ENCODE measurements around the gene AHNAK2. TPM values are rescaled to one million over a fixed set of nuclear protein-coding genes. Genes with fewer than 3 reads are reported as not detected.
"Not testable (repeated sequence)": the region's sequence is repeated elsewhere in the genome, so short reads cannot be mapped to it uniquely, and the experiment has no call there.

Gene AHNAK2
- total RNA-seq, 6 donors from 2014 or later = 4.3 to 48.0 (median 12.9) TPM

DNA sequence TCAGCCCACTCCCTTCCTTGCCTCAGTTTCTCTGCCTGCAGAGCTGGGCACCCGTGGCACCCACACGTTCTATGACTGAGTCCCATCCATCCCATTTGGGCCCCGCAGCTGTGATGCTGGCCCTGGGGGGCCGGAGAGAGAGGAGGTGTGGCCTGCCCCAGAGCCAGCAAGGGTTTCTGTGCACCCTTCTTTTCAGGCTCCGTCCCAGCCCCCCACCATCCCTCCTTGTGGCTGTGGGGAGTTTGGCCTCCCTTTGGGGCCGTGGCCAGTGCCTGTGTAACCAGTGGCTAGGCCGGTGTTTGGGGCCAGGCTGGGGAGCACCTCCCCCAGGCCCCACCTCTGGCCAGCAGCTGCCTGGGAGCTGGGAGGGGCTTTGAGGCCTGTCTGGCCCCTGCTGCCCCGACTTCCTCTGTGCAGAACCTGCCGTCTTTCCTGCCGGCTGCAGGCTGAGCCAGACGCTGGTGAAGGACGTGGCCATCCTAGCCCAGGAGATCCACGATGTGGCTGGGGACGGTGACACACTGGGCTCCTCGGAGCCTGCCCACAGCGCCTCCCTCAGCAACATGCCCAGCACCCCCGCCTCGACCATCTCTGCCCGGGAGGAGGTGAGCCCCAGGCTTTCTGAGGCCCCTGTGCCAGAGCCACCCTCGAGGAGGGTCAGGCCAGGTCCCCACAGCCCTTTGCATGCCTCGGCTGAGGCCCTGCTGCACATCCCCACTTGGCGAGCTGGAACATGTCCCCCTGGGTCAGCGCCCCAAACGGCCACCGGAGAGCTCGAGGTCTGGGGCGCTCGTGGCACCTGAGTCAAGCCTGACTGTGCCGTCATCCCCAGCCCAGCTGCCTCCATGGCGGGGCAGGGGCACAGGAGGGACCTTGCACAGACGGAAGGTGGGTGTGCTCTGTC is 85.4 kb downstream of the AHNAK2 start:
- peak; percentile 17 to 69 for DNase-seq
- H3K9me3 ChIP-seq = no peaks in the 10 kb centered on the region
- peaks cover 0 to 18% (median 15%) of the 10 kb centered on the region in 4 donors for H3K4me1 ChIP-seq

DNA sequence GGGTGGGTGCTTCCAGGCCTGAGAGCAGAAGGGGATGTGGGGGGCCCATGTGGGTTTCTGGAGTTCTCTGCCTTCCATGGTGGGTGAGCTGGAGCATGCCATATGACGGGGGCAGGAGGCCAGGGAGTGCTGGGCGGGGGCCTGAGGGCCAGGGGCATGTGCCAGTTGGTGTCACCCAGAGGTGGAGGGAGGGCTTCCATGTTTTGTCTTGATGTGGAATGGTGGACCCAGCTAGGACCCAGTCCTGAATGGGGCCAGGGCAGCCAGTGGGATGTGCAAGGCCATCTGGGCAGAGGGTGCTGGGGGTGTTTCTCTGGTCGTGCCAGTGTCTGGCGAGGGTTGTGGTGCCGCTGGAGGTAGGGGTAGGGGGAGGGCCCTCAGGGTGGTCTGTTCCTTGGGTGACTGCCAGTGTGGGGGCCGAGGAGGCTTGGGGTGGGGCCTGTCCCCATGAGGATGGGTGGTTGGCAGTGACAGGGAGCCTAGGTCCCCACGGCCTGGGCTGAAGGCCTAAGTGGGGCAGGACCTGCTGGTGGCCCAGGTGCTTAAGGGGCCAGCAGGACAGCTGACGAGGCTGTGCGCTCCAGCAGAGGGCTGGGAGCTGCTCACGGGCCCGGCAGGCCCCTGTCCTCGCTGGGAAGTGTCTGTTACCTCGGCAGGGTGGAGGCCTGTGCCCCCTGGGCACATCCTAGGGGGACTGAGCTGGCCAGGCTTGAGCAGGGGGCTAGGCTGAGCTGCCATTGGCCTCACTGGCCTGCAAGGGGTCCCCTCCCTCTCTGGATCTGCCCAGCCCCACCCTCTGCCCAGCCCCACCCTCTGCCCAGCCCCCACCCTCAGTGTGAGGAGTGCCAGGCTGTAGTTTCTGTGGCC is 86.3 kb downstream of the AHNAK2 start:
- WGBS, 2 donors = 72 to 96% methylated on average over 5 of the region's 13 CpGs
- no peaks in the 10 kb centered on the region for H3K27me3 ChIP-seq

More for the DNA sequence above, 85.4 kb downstream of the AHNAK2 start:
- Histone ChIP-seq H3K36me3 (peaks cover 0 to 14% (median 5%) of the 10 kb centered on the region in 4 donors), H3K27ac (no peak overlapping the region), H3K4me3 (no peak overlapping the region), H3K27me3 (no peaks in the 10 kb centered on the region)
- no peak for ATAC-seq (ENCODE audit: low FRiP score in 2 of 2)
- TF ChIP-seq POLR2A (IDR thresholded peaks at IDR 0.05) = no peak
- WGBS, 2 donors = 81% methylated on average over 24 of the region's 31 CpGs; no CpG with 5 or more reads in 1 of the 2 donors

DNA sequence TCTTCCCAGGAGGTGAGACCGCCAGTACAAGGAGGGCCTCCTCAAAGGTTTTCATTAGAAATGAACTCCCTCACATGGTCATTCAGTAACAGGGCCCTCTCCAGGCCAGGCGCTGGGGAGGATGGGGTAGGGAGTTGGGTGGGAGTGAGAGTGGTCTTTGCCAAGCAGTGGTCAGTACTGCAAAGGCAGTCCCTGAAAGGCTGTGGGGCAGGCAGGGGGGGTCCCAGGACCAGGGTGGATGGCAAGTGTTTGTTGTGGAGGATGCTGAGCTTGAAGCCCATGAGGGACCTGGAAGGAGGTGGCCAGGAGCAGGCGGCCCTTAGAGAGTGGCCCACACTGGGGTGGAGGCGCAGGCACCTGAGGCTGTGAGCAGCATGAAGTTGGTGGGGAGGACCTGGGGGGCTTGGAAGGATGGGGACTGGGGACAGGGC is 87.0 kb downstream of the AHNAK2 start:
- H3K27ac ChIP-seq = no peak overlapping the region
- no peaks in the 10 kb centered on the region for H3K9me3 ChIP-seq
- ATAC-seq (ENCODE audit: low FRiP score in 2 of 2) = no peak
- WGBS, 2 donors = 97 to 99% methylated on average over 4 of the region's 4 CpGs
- H3K36me3 ChIP-seq = peaks cover 0 to 29% (median 19%) of the 10 kb centered on the region in 4 donors
- TF ChIP-seq POLR2AphosphoS5 (IDR thresholded peaks at IDR 0.05) = no peak
- TF ChIP-seq POLR2A (IDR thresholded peaks at IDR 0.05) = no peak
- TF ChIP-seq, protein P1, sequence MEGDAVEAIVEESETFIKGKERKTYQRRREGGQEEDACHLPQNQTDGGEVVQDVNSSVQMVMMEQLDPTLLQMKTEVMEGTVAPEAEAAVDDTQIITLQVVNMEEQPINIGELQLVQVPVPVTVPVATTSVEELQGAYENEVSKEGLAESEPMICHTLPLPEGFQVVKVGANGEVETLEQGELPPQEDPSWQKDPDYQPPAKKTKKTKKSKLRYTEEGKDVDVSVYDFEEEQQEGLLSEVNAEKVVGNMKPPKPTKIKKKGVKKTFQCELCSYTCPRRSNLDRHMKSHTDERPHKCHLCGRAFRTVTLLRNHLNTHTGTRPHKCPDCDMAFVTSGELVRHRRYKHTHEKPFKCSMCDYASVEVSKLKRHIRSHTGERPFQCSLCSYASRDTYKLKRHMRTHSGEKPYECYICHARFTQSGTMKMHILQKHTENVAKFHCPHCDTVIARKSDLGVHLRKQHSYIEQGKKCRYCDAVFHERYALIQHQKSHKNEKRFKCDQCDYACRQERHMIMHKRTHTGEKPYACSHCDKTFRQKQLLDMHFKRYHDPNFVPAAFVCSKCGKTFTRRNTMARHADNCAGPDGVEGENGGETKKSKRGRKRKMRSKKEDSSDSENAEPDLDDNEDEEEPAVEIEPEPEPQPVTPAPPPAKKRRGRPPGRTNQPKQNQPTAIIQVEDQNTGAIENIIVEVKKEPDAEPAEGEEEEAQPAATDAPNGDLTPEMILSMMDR (IDR thresholded peaks at IDR 0.05) = no peak
- TF ChIP-seq EP300 (IDR thresholded peaks at IDR 0.05) = no peak
- H3K27me3 ChIP-seq = no peaks in the 10 kb centered on the region
- no peak overlapping the region for H3K4me3 ChIP-seq
- H3K4me1 ChIP-seq = peaks cover 0 to 10% (median 9%) of the 10 kb centered on the region in 4 donors
- DNase-seq = peak in 1 of 2 donors; percentile 37

More for the DNA sequence above, 86.3 kb downstream of the AHNAK2 start:
- H3K4me3 ChIP-seq = no peak overlapping the region
- DNase-seq = peak in 1 of 2 donors; percentile 74
- no peak for ATAC-seq (ENCODE audit: low FRiP score in 2 of 2)
- H3K27ac ChIP-seq = no peak overlapping the region
- H3K36me3 ChIP-seq = peaks cover 0 to 21% (median 14%) of the 10 kb centered on the region in 4 donors
- TF ChIP-seq POLR2AphosphoS5 (IDR thresholded peaks at IDR 0.05) (no peak), POLR2A (IDR thresholded peaks at IDR 0.05) (no peak), EP300 (IDR thresholded peaks at IDR 0.05) (no peak)
- TF ChIP-seq, protein P1 (IDR thresholded peaks at IDR 0.05) = no peak
- H3K4me1 ChIP-seq = peaks cover 0 to 18% (median 15%) of the 10 kb centered on the region in 4 donors
- no peaks in the 10 kb centered on the region for H3K9me3 ChIP-seq

DNA sequence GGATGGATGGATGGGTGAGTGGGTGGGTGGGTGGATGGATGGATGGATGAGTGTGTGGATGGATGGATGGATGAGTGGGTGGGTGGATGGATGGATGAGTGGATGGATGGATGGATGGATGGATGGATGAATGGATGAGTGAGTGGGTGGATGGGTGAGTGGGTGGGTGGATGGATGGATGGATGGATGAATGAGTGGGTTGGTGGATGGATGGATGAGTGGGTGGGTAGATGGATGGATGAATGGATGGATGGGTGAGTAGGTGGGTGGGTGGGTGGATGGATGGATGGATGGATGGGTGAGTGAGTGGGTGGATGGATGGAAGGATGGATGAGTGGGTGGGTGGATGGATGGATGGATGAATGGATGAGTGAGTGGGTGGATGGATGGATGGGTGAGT is 87.9 kb downstream of the AHNAK2 start:
- ATAC-seq (ENCODE audit: low FRiP score in 2 of 2); H3K4me3 ChIP-seq; H3K4me1 ChIP-seq; DNase-seq; H3K27ac ChIP-seq; H3K27me3 ChIP-seq; H3K9me3 ChIP-seq: not testable (repeated sequence)
- peaks cover 0 to 37% (median 27%) of the 10 kb centered on the region in 4 donors for H3K36me3 ChIP-seq

DNA sequence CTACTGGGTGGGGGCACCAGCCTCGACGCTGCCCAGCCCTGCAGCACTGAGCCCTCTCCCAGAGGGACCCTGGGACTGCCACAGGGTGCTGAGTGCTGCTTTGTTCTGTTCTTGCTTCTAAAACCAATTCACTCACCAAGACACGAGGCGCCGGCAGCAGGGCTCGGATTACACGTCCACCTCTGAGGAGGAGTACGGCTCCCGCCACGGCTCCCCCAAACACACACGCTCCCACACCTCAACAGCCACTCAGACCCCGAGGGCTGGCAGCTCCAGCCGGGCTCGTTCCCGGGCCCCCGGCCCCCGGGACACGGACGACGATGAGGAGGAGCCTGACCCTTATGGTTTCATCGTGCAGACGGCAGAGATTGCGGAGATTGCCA is 88.8 kb downstream of the AHNAK2 start:
- H3K4me3 ChIP-seq = no peak overlapping the region
- DNase-seq (peak in 1 of 2 donors; percentile 76), ATAC-seq (ENCODE audit: low FRiP score in 2 of 2) (no peak)
- H3K27me3 ChIP-seq = no peaks in the 10 kb centered on the region
- H3K9me3 ChIP-seq = no peaks in the 10 kb centered on the region
- TF ChIP-seq POLR2A (IDR thresholded peaks at IDR 0.05) (no peak), POLR2AphosphoS5 (IDR thresholded peaks at IDR 0.05) (no peak), EP300 (IDR thresholded peaks at IDR 0.05) (no peak)
- TF ChIP-seq, protein P1 (IDR thresholded peaks at IDR 0.05) = no peak
- peaks cover 0 to 40% (median 27%) of the 10 kb centered on the region in 4 donors for H3K36me3 ChIP-seq
- no peaks in the 10 kb centered on the region for H3K4me1 ChIP-seq
- WGBS, 2 donors = 94% methylated on average over 21 to 23 of the region's 23 CpGs
- no peak overlapping the region for H3K27ac ChIP-seq

Measured in upper lobe of left lung (tissue), 6 donors.